Measurements from ENCODE around the gene CSNK1G1. TPM values are rescaled to one million over a fixed set of nuclear protein-coding genes. Genes with fewer than 3 reads are reported as not detected.

CSNK1G1 gene
- polyA plus RNA-seq, 1 donor from 2014 or later, result 18.9 TPM

DNA sequence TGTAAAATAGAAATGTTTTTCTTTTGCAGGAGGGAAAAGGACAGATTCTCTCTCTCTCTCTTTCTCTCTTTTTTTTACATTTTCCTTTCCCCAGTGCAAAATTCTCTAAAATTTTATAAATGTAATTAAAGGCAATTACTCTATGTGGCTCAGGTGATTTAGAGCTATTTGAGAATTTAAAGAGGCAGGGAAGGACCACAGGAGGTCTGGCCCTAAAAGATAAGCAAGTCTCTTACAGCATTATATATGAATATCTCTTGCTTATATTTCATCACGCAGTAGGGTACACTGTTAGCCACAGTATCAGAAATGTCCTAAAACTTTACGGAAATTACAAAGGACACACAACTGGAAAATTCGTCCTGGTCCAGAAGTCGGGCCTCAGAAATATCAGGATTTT lies 122.7 kb downstream of the CSNK1G1 start:
- no peaks in the 10 kb centered on the region for H3K36me3 ChIP-seq (ENCODE audit: insufficient read depth, low read length)
- no peak overlapping the region for H3K27ac ChIP-seq (ENCODE audit: low read length)
- no peak overlapping the region for H3K4me3 ChIP-seq (ENCODE audit: low read length)
- TF ChIP-seq SMC3 (conservative IDR thresholded peaks at IDR 0.05; ENCODE audit: poor library complexity) (no peak), MXI1 (conservative IDR thresholded peaks at IDR 0.05; ENCODE audit: poor library complexity, severe bottlenecking) (no peak)
- no peak overlapping the region for H2AFZ ChIP-seq (ENCODE audit: low read depth, low read length)
- H3K9ac ChIP-seq (ENCODE audit: low read length), result no peak overlapping the region
- no peaks in the 10 kb centered on the region for H3K9me3 ChIP-seq (ENCODE audit: low read length)
- H3F3A ChIP-seq (ENCODE audit: insufficient read depth, low read length, poor library complexity, severe bottlenecking), result no peaks in the 10 kb centered on the region
- no peaks in the 10 kb centered on the region for H3K79me2 ChIP-seq (replicated peaks; ENCODE audit: insufficient read depth, low read length)
- H3K27me3 ChIP-seq (ENCODE audit: insufficient read depth, low read depth, low read length), result no peaks in the 10 kb centered on the region
- no peak overlapping the region for H3K4me2 ChIP-seq (ENCODE audit: low read length)
- H3K9me2 ChIP-seq (ENCODE audit: insufficient read depth, low read length), result no peaks in the 10 kb centered on the region
- no peaks in the 10 kb centered on the region for H4K20me1 ChIP-seq (ENCODE audit: insufficient read depth)

DNA sequence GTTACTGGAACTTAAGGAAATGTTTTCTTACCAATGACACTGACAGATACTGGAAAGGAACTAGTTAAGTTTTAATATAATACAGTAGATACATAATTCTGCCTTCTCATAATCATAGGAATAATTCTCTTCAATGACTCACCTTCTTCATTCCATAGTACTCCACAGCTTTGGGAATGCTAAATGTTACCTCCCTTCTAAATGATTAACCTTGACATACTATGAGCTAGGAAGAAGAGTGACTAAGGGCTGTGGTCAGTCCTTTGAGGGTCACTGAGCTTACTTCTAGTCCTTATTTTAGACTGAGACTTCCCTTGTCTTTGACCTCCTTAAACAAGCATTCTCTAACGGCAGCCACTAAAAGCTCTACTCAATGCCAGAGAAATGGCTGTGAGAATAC lies 123.6 kb downstream of the CSNK1G1 start:
- no peak overlapping the region for H3K4me3 ChIP-seq (ENCODE audit: low read length)
- H3K36me3 ChIP-seq (ENCODE audit: insufficient read depth, low read length), result no peaks in the 10 kb centered on the region
- no peak overlapping the region for H3K9ac ChIP-seq (ENCODE audit: low read length)
- TF ChIP-seq RAD21 (conservative IDR thresholded peaks at IDR 0.05) (no peak), EP300 (conservative IDR thresholded peaks at IDR 0.05; ENCODE audit: poor library complexity, severe bottlenecking) (no peak), MXI1 (conservative IDR thresholded peaks at IDR 0.05; ENCODE audit: poor library complexity, severe bottlenecking) (no peak), EZH2 (IDR thresholded peaks at IDR 0.05; ENCODE audit: borderline replicate concordance, insufficient read depth, low read length, poor library complexity, severe bottlenecking) (no peak), TAF1 (IDR thresholded peaks at IDR 0.05; ENCODE audit: low read depth) (no peak), POLR2AphosphoS5 (IDR thresholded peaks at IDR 0.05) (no peak)
- TF ChIP-seq, protein P1, sequence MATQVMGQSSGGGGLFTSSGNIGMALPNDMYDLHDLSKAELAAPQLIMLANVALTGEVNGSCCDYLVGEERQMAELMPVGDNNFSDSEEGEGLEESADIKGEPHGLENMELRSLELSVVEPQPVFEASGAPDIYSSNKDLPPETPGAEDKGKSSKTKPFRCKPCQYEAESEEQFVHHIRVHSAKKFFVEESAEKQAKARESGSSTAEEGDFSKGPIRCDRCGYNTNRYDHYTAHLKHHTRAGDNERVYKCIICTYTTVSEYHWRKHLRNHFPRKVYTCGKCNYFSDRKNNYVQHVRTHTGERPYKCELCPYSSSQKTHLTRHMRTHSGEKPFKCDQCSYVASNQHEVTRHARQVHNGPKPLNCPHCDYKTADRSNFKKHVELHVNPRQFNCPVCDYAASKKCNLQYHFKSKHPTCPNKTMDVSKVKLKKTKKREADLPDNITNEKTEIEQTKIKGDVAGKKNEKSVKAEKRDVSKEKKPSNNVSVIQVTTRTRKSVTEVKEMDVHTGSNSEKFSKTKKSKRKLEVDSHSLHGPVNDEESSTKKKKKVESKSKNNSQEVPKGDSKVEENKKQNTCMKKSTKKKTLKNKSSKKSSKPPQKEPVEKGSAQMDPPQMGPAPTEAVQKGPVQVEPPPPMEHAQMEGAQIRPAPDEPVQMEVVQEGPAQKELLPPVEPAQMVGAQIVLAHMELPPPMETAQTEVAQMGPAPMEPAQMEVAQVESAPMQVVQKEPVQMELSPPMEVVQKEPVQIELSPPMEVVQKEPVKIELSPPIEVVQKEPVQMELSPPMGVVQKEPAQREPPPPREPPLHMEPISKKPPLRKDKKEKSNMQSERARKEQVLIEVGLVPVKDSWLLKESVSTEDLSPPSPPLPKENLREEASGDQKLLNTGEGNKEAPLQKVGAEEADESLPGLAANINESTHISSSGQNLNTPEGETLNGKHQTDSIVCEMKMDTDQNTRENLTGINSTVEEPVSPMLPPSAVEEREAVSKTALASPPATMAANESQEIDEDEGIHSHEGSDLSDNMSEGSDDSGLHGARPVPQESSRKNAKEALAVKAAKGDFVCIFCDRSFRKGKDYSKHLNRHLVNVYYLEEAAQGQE (IDR thresholded peaks at IDR 0.05; ENCODE audit: borderline replicate concordance), result no peak
- no peaks in the 10 kb centered on the region for H3K9me2 ChIP-seq (ENCODE audit: insufficient read depth, low read length)
- H4K20me1 ChIP-seq (ENCODE audit: insufficient read depth), result no peaks in the 10 kb centered on the region
- H3K27me3 ChIP-seq (ENCODE audit: insufficient read depth, low read depth, low read length), result no peaks in the 10 kb centered on the region
- H3K4me2 ChIP-seq (ENCODE audit: low read length), result no peak overlapping the region
- no peak overlapping the region for H2AFZ ChIP-seq (ENCODE audit: low read depth, low read length)
- H3F3A ChIP-seq (ENCODE audit: insufficient read depth, low read length, poor library complexity, severe bottlenecking), result no peaks in the 10 kb centered on the region
- no peak overlapping the region for H3K27ac ChIP-seq (ENCODE audit: low read length)
- H3K9me3 ChIP-seq (ENCODE audit: low read length), result no peaks in the 10 kb centered on the region
- H3K79me2 ChIP-seq (replicated peaks; ENCODE audit: insufficient read depth, low read length), result no peaks in the 10 kb centered on the region

DNA sequence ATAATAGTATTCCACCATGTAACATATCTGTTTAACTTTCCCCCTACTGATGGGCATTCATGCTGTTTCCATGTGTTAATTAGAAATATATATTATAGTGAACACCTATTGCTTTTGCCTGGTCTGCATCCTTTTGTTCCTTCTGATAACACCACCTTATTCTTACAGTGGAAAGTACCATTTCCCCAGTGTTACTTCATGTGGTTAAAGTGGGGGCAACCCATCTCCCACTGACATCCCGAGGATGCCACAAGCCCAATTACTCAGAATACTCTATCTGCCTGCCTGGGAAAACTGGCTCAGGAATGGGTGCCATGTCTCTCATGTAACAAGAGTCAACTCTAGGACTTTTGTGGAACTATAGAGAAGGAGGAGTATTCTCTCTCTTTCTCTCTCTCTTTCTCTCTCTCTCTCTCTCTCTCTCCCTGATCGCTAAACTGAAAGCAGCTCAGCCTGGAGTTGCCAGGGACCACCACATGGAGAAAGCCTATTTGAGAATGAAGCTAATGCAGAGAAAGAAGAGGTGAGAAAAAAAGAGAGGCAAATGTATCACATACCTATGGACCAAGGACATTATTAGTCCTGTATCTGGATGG lies 126.7 kb downstream of the CSNK1G1 start:
- Histone ChIP-seq H3K9me3 (ENCODE audit: low read length) (no peaks in the 10 kb centered on the region), H2AFZ (ENCODE audit: low read depth, low read length) (no peak overlapping the region), H3K4me3 (ENCODE audit: low read length) (no peak overlapping the region), H3K9me2 (ENCODE audit: insufficient read depth, low read length) (no peaks in the 10 kb centered on the region), H3K27me3 (ENCODE audit: insufficient read depth, low read depth, low read length) (no peaks in the 10 kb centered on the region), H3F3A (ENCODE audit: insufficient read depth, low read length, poor library complexity, severe bottlenecking) (no peaks in the 10 kb centered on the region), H3K9ac (ENCODE audit: low read length) (no peak overlapping the region), H4K20me1 (ENCODE audit: insufficient read depth) (no peaks in the 10 kb centered on the region), H3K27ac (ENCODE audit: low read length) (no peak overlapping the region), H3K4me2 (ENCODE audit: low read length) (no peak overlapping the region), H3K79me2 (replicated peaks; ENCODE audit: insufficient read depth, low read length) (no peaks in the 10 kb centered on the region), H3K36me3 (ENCODE audit: insufficient read depth, low read length) (no peaks in the 10 kb centered on the region)
- TF ChIP-seq EP300 (conservative IDR thresholded peaks at IDR 0.05; ENCODE audit: poor library complexity, severe bottlenecking) (no peak), RAD21 (conservative IDR thresholded peaks at IDR 0.05) (no peak), MXI1 (conservative IDR thresholded peaks at IDR 0.05; ENCODE audit: poor library complexity, severe bottlenecking) (no peak), EZH2 (IDR thresholded peaks at IDR 0.05; ENCODE audit: borderline replicate concordance, insufficient read depth, low read length, poor library complexity, severe bottlenecking) (no peak), POLR2AphosphoS5 (IDR thresholded peaks at IDR 0.05) (no peak), TAF1 (IDR thresholded peaks at IDR 0.05; ENCODE audit: low read depth) (no peak), SMC3 (conservative IDR thresholded peaks at IDR 0.05; ENCODE audit: poor library complexity) (no peak)
- TF ChIP-seq, protein P2, sequence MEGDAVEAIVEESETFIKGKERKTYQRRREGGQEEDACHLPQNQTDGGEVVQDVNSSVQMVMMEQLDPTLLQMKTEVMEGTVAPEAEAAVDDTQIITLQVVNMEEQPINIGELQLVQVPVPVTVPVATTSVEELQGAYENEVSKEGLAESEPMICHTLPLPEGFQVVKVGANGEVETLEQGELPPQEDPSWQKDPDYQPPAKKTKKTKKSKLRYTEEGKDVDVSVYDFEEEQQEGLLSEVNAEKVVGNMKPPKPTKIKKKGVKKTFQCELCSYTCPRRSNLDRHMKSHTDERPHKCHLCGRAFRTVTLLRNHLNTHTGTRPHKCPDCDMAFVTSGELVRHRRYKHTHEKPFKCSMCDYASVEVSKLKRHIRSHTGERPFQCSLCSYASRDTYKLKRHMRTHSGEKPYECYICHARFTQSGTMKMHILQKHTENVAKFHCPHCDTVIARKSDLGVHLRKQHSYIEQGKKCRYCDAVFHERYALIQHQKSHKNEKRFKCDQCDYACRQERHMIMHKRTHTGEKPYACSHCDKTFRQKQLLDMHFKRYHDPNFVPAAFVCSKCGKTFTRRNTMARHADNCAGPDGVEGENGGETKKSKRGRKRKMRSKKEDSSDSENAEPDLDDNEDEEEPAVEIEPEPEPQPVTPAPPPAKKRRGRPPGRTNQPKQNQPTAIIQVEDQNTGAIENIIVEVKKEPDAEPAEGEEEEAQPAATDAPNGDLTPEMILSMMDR (IDR thresholded peaks at IDR 0.05; ENCODE audit: poor library complexity, severe bottlenecking), result no peak
- TF ChIP-seq, protein P1 (IDR thresholded peaks at IDR 0.05; ENCODE audit: borderline replicate concordance), result no peak
